Measurements from ENCODE around the gene KCTD18.

The KCTD18 gene

GRCh38 chr2:200456567-200456966 lies 53.3 kb downstream of the KCTD18 start:
- no peak for DNase-seq (ENCODE audit: low read depth, low spot score)
- no peaks in the 10 kb centered on the region for H3K4me1 ChIP-seq (ENCODE audit: control insufficient read depth, insufficient read depth, low read length)
- H3K4me3 ChIP-seq (ENCODE audit: low read length) = no peak overlapping the region
- H3K27me3 ChIP-seq (ENCODE audit: control insufficient read depth, insufficient read depth, low read length) = no peaks in the 10 kb centered on the region
- no peaks in the 10 kb centered on the region for H3K36me3 ChIP-seq (ENCODE audit: control insufficient read depth, insufficient read depth, low read length)
- WGBS (ENCODE audit: insufficient coverage, insufficient read length) = no CpG with 5 or more reads among the region's 2 CpGs
- H3K27ac ChIP-seq (ENCODE audit: low read length) = no peak overlapping the region
- no peaks in the 10 kb centered on the region for H3K9me3 ChIP-seq (ENCODE audit: control insufficient read depth, insufficient read depth, low read length)

GRCh38 chr2:200455958-200456421 lies 53.9 kb downstream of the KCTD18 start:
- no peak for DNase-seq (ENCODE audit: low read depth, low spot score)
- H3K4me1 ChIP-seq (ENCODE audit: control insufficient read depth, insufficient read depth, low read length) = no peaks in the 10 kb centered on the region
- H3K27ac ChIP-seq (ENCODE audit: low read length) = no peak overlapping the region
- H3K36me3 ChIP-seq (ENCODE audit: control insufficient read depth, insufficient read depth, low read length) = no peaks in the 10 kb centered on the region
- no peaks in the 10 kb centered on the region for H3K9me3 ChIP-seq (ENCODE audit: control insufficient read depth, insufficient read depth, low read length)
- no CpG with 5 or more reads among the region's 4 CpGs for WGBS (ENCODE audit: insufficient coverage, insufficient read length)
- no peaks in the 10 kb centered on the region for H3K27me3 ChIP-seq (ENCODE audit: control insufficient read depth, insufficient read depth, low read length)
- H3K4me3 ChIP-seq (ENCODE audit: low read length) = no peak overlapping the region

GRCh38 chr2:200454927-200455801 lies 54.7 kb downstream of the KCTD18 start:
- no peak overlapping the region for H3K4me3 ChIP-seq (ENCODE audit: low read length)
- no CpG with 5 or more reads among the region's 4 CpGs for WGBS (ENCODE audit: insufficient coverage, insufficient read length)
- H3K36me3 ChIP-seq (ENCODE audit: control insufficient read depth, insufficient read depth, low read length) = no peaks in the 10 kb centered on the region
- no peak for DNase-seq (ENCODE audit: low read depth, low spot score)
- H3K9me3 ChIP-seq (ENCODE audit: control insufficient read depth, insufficient read depth, low read length) = no peaks in the 10 kb centered on the region
- no peak overlapping the region for H3K27ac ChIP-seq (ENCODE audit: low read length)
- H3K27me3 ChIP-seq (ENCODE audit: control insufficient read depth, insufficient read depth, low read length) = no peaks in the 10 kb centered on the region
- no peaks in the 10 kb centered on the region for H3K4me1 ChIP-seq (ENCODE audit: control insufficient read depth, insufficient read depth, low read length)

GRCh38 chr2:200453853-200454534 lies 55.9 kb downstream of the KCTD18 start:
- DNase-seq (ENCODE audit: low read depth, low spot score) = no peak
- Histone ChIP-seq H3K27me3 (ENCODE audit: control insufficient read depth, insufficient read depth, low read length) (no peaks in the 10 kb centered on the region), H3K36me3 (ENCODE audit: control insufficient read depth, insufficient read depth, low read length) (no peaks in the 10 kb centered on the region), H3K9me3 (ENCODE audit: control insufficient read depth, insufficient read depth, low read length) (no peaks in the 10 kb centered on the region), H3K4me3 (ENCODE audit: low read length) (no peak overlapping the region), H3K4me1 (ENCODE audit: control insufficient read depth, insufficient read depth, low read length) (no peaks in the 10 kb centered on the region), H3K27ac (ENCODE audit: low read length) (no peak overlapping the region)
- WGBS (ENCODE audit: insufficient coverage, insufficient read length) = no CpG with 5 or more reads among the region's 5 CpGs

GRCh38 chr2:200453142-200453852 lies 56.6 kb downstream of the KCTD18 start:
- WGBS (ENCODE audit: insufficient coverage, insufficient read length) = no CpG with 5 or more reads among the region's 8 CpGs
- H3K9me3 ChIP-seq (ENCODE audit: control insufficient read depth, insufficient read depth, low read length) = no peaks in the 10 kb centered on the region
- no peak for DNase-seq (ENCODE audit: low read depth, low spot score)
- no peak overlapping the region for H3K27ac ChIP-seq (ENCODE audit: low read length)
- H3K4me3 ChIP-seq (ENCODE audit: low read length) = no peak overlapping the region
- no peaks in the 10 kb centered on the region for H3K27me3 ChIP-seq (ENCODE audit: control insufficient read depth, insufficient read depth, low read length)
- H3K4me1 ChIP-seq (ENCODE audit: control insufficient read depth, insufficient read depth, low read length) = no peaks in the 10 kb centered on the region
- no peaks in the 10 kb centered on the region for H3K36me3 ChIP-seq (ENCODE audit: control insufficient read depth, insufficient read depth, low read length)

- Histone ChIP-seq H3K9me3 (ENCODE audit: control insufficient read depth, insufficient read depth, low read length) (no peaks in the 10 kb centered on the region), H3K4me1 (ENCODE audit: control insufficient read depth, insufficient read depth, low read length) (no peaks in the 10 kb centered on the region), H3K36me3 (ENCODE audit: control insufficient read depth, insufficient read depth, low read length) (peaks cover 1% of the 10 kb centered on the region; the same call in 1 of the 2 replicates), H3K27ac (ENCODE audit: low read length) (no peak overlapping the region), H3K27me3 (ENCODE audit: control insufficient read depth, insufficient read depth, low read length) (no peaks in the 10 kb centered on the region), H3K4me3 (ENCODE audit: low read length) (no peak overlapping the region)
- no CpG with 5 or more reads among the region's 2 CpGs for WGBS (ENCODE audit: insufficient coverage, insufficient read length)
- DNase-seq (ENCODE audit: low read depth, low spot score) = no peak
These were observed 57.5 kb downstream of the KCTD18 start for GRCh38 chr2:200452377-200452776.

GRCh38 chr2:200451511-200451910 lies 58.4 kb downstream of the KCTD18 start:
- H3K27ac ChIP-seq (ENCODE audit: low read length) = no peak overlapping the region
- H3K4me3 ChIP-seq (ENCODE audit: low read length) = no peak overlapping the region
- WGBS (ENCODE audit: insufficient coverage, insufficient read length) = no CpG with 5 or more reads among the region's 2 CpGs
- no peak for DNase-seq (ENCODE audit: low read depth, low spot score)
- no peaks in the 10 kb centered on the region for H3K9me3 ChIP-seq (ENCODE audit: control insufficient read depth, insufficient read depth, low read length)
- H3K27me3 ChIP-seq (ENCODE audit: control insufficient read depth, insufficient read depth, low read length) = no peaks in the 10 kb centered on the region
- peaks cover 2% of the 10 kb centered on the region; the same call in 1 of the 2 replicates for H3K36me3 ChIP-seq (ENCODE audit: control insufficient read depth, insufficient read depth, low read length)
- H3K4me1 ChIP-seq (ENCODE audit: control insufficient read depth, insufficient read depth, low read length) = no peaks in the 10 kb centered on the region

- DNase-seq (ENCODE audit: low read depth, low spot score) = no peak
- no peaks in the 10 kb centered on the region for H3K27me3 ChIP-seq (ENCODE audit: control insufficient read depth, insufficient read depth, low read length)
- no CpG with 5 or more reads among the region's 2 CpGs for WGBS (ENCODE audit: insufficient coverage, insufficient read length)
- peaks cover 2% of the 10 kb centered on the region; the same call in 1 of the 2 replicates for H3K36me3 ChIP-seq (ENCODE audit: control insufficient read depth, insufficient read depth, low read length)
- no peak overlapping the region for H3K27ac ChIP-seq (ENCODE audit: low read length)
- H3K4me3 ChIP-seq (ENCODE audit: low read length) = no peak overlapping the region
- no peaks in the 10 kb centered on the region for H3K9me3 ChIP-seq (ENCODE audit: control insufficient read depth, insufficient read depth, low read length)
- no peaks in the 10 kb centered on the region for H3K4me1 ChIP-seq (ENCODE audit: control insufficient read depth, insufficient read depth, low read length)
These were observed 59.6 kb downstream of the KCTD18 start for GRCh38 chr2:200450288-200450687.

GRCh38 chr2:200449149-200449548 lies 60.7 kb downstream of the KCTD18 start:
- no peaks in the 10 kb centered on the region for H3K4me1 ChIP-seq (ENCODE audit: control insufficient read depth, insufficient read depth, low read length)
- H3K36me3 ChIP-seq (ENCODE audit: control insufficient read depth, insufficient read depth, low read length) = peaks cover 2% of the 10 kb centered on the region; the same call in 1 of the 2 replicates
- no peak overlapping the region for H3K4me3 ChIP-seq (ENCODE audit: low read length)
- no peak for DNase-seq (ENCODE audit: low read depth, low spot score)
- WGBS (ENCODE audit: insufficient coverage, insufficient read length) = no CpG with 5 or more reads among the region's 4 CpGs
- no peaks in the 10 kb centered on the region for H3K9me3 ChIP-seq (ENCODE audit: control insufficient read depth, insufficient read depth, low read length)
- H3K27me3 ChIP-seq (ENCODE audit: control insufficient read depth, insufficient read depth, low read length) = no peaks in the 10 kb centered on the region
- no peak overlapping the region for H3K27ac ChIP-seq (ENCODE audit: low read length)

- H3K27me3 ChIP-seq (ENCODE audit: control insufficient read depth, insufficient read depth, low read length) = no peaks in the 10 kb centered on the region
- no peak for DNase-seq (ENCODE audit: low read depth, low spot score)
- H3K27ac ChIP-seq (ENCODE audit: low read length) = no peak overlapping the region
- H3K9me3 ChIP-seq (ENCODE audit: control insufficient read depth, insufficient read depth, low read length) = no peaks in the 10 kb centered on the region
- H3K4me3 ChIP-seq (ENCODE audit: low read length) = no peak overlapping the region
- no peaks in the 10 kb centered on the region for H3K4me1 ChIP-seq (ENCODE audit: control insufficient read depth, insufficient read depth, low read length)
- peaks cover 2% of the 10 kb centered on the region; the same call in 1 of the 2 replicates for H3K36me3 ChIP-seq (ENCODE audit: control insufficient read depth, insufficient read depth, low read length)
These were observed 61.4 kb downstream of the KCTD18 start for GRCh38 chr2:200448455-200448854.

All from iPS DF 6.9 (cell line).